A549 (cell line): ENCODE measurements around the gene SLC40A1. TPM values are rescaled to one million over a fixed set of nuclear protein-coding genes. Genes with fewer than 3 reads are reported as not detected.

Experiments used
- ATAC-seq, 2 experiments: fragments of 200-7000 bp in 1 of 2; fragments of >200 bp in 1 of 2; cut with Nextera tagmentation in 1 of 2; cut with Tn5 transposase in 1 of 2; 3 replicates each; pipeline versions ENCODE4 v1.8.0 to v1.9.1; 2018 to 2020; ENCODE audit warnings: mild to moderate bottlenecking in 1 of 2, moderate library complexity in 1 of 2
- CTCF ChIA-PET: fragments of 300-600 bp; sonication (Branson Sonifier 250); formaldehyde crosslinking; extraction: SDS; loops from one replicate; lab custom pipeline; 2021; ENCODE audit warnings: antibody characterized with exemption, inconsistent platforms; lab: Yijun Ruan, JAX
- POLR2A ChIA-PET: fragments of 350-600 bp; formaldehyde crosslinking; extraction: SDS; loops from one replicate; lab custom pipeline; 2021; ENCODE audit warnings: antibody characterized with exemption, inconsistent platforms; lab: Yijun Ruan, JAX
- DNase-seq, 2 experiments: peaks; one replicate each; pipeline versions ENCODE4 v3.0.0 to v3.0.0-alpha.2; 2011 to 2016; ENCODE audit warnings: low read depth in 1 of 2, low spot score in 1 of 2
- FAIRE-seq: peaks from 2 replicates; lab custom pipeline; 2011; peaks lifted over from hg19 to GRCh38; lab: Jason Lieb, UNC
- H3K27ac ChIP-seq, 2 experiments: fragments of >200 bp; sonication (Bioruptor Twin); formaldehyde crosslinking; 3 replicates each; pipeline ENCODE4 v1.5.1; 2016 to 2017
- H3K4me1 ChIP-seq: fragments of >200 bp; sonication (Bioruptor Twin); formaldehyde crosslinking; 3 replicates; pipeline ENCODE4 v1.6.1; 2016
- H3K4me2 ChIP-seq: fragments of >200 bp; sonication (Bioruptor Twin); formaldehyde crosslinking; 3 replicates; pipeline ENCODE4 v1.6.1; 2016
- H3K4me3 ChIP-seq: fragments of >200 bp; sonication (Bioruptor Twin); formaldehyde crosslinking; 3 replicates; pipeline ENCODE4 v1.5.1; 2016
- H3K9me3 ChIP-seq: fragments of >200 bp; sonication (Bioruptor Twin); formaldehyde crosslinking; 3 replicates; pipeline ENCODE4 v1.6.1; 2016
- BHLHE40 ChIP-seq: IDR thresholded peaks from 2 replicates; pipeline ENCODE4 v1.6.1; 2012; ENCODE audit warnings: low read depth, low read length, inconsistent platforms
- CBX2 ChIP-seq: fragments of 200-600 bp; sonication (generic); IDR thresholded peaks from 2 replicates; pipeline ENCODE4 v1.6.1; 2016; ENCODE audit warnings: low read depth, mild to moderate bottlenecking, borderline replicate concordance
- CEBPB ChIP-seq, 2 experiments: fragments of >200 bp in 1 of 2; sonication (Bioruptor Twin) in 1 of 2; formaldehyde crosslinking in 1 of 2; IDR thresholded peaks; 2 replicates each; pipeline ENCODE4 v1.6.1; 2012 to 2016
- CTCF ChIP-seq: fragments of >200 bp; sonication (Bioruptor Twin); formaldehyde crosslinking; IDR thresholded peaks from 3 replicates; pipeline ENCODE4 v1.5.1; 2016
- EHMT2 ChIP-seq: fragments of 200-600 bp; sonication (generic); IDR thresholded peaks from 2 replicates; pipeline ENCODE4 v1.6.1; 2016; ENCODE audit warnings: antibody characterized with exemption, low read depth, mild to moderate bottlenecking, moderate library complexity
- HOXA7 ChIP-seq: fragments of 250-450 bp; sonication (Bioruptor Pico); IDR thresholded peaks from 2 replicates; pipeline ENCODE4 v1.5.0; 2020; ENCODE audit warnings: mild to moderate bottlenecking, moderate library complexity
- HOXB5 ChIP-seq: fragments of 250-450 bp; sonication (Bioruptor Pico); IDR thresholded peaks from 2 replicates; pipeline ENCODE4 v1.5.0; 2020; ENCODE audit warnings: mild to moderate bottlenecking, moderate library complexity
- JUN ChIP-seq, 2 experiments: fragments of >200 bp; sonication (Bioruptor Twin); formaldehyde crosslinking; IDR thresholded peaks; 2 replicates in 1 of 2; 3 replicates in 1 of 2; pipeline ENCODE4 v1.6.1; 2016 to 2017
- NPAS2 ChIP-seq: fragments of 250-450 bp; sonication (Bioruptor Pico); IDR thresholded peaks from 2 replicates; pipeline ENCODE4 v1.8.0; 2022; ENCODE audit warnings: mild to moderate bottlenecking, moderate library complexity, borderline replicate concordance
- NR3C1 ChIP-seq: fragments of >200 bp; sonication (Bioruptor Twin); formaldehyde crosslinking; IDR thresholded peaks from 3 replicates; pipeline ENCODE4 v1.6.1; 2017
- RAD21 ChIP-seq, 2 experiments: fragments of >200 bp in 1 of 2; sonication (Bioruptor Twin) in 1 of 2; formaldehyde crosslinking in 1 of 2; IDR thresholded peaks in 1 of 2; conservative IDR thresholded peaks in 1 of 2; 2 replicates in 1 of 2; 3 replicates in 1 of 2; pipeline ENCODE4 v1.6.1; 2012 to 2018; ENCODE audit warnings: inconsistent platforms in 1 of 2
- RARB ChIP-seq: fragments of 250-450 bp; sonication (Bioruptor Pico); IDR thresholded peaks from 2 replicates; pipeline ENCODE4 v1.8.0; 2021; ENCODE audit warnings: mild to moderate bottlenecking, moderate library complexity
- RNF2 ChIP-seq: fragments of 200-600 bp; sonication (generic); IDR thresholded peaks from 2 replicates; pipeline ENCODE4 v1.6.1; 2016; ENCODE audit warnings: low read depth, mild to moderate bottlenecking, antibody characterized with exemption, moderate library complexity, borderline replicate concordance
- SMC3 ChIP-seq: fragments of >200 bp; sonication (Bioruptor Twin); formaldehyde crosslinking; IDR thresholded peaks from 3 replicates; pipeline ENCODE4 v1.6.1; 2018; ENCODE audit warnings: inconsistent platforms
- TFCP2L1 ChIP-seq: fragments of 250-450 bp; sonication (Bioruptor Pico); IDR thresholded peaks from 2 replicates; pipeline ENCODE4 v1.5.0; 2021; ENCODE audit warnings: mild to moderate bottlenecking
- TP53 ChIP-seq: fragments of 250-450 bp; sonication (Bioruptor Pico); IDR thresholded peaks from 2 replicates; pipeline ENCODE4 v1.5.0; 2021; ENCODE audit warnings: mild to moderate bottlenecking, moderate library complexity
- ZFP36 ChIP-seq: fragments of 450-650 bp; IDR thresholded peaks from 2 replicates; pipeline ENCODE4 v1.6.1; 2014; ENCODE audit warnings: borderline replicate concordance; ENCODE audit not compliant: partially characterized antibody
- WGBS: methylation state at CpG from one replicate; pipeline ENCODE4 v1.1.6; 2017; ENCODE audit errors: missing lambda C conversion rate; 5-methylcytosine and 5-hydroxymethylcytosine counted together
- polyA plus RNA-seq, 4 experiments: library from polyadenylated mRNA; depleted of rRNA in 3 of 4; stranded (reverse); fragments of >200 nt; fragmentation: RNase III in 1 of 4; extraction: RNeasy Plus Mini Kit Qiagen cat#74134 plus additional on column Dnase treatment in 1 of 4; gene quantifications; 2 replicates in 3 of 4; 3 replicates in 1 of 4; pipeline ENCODE4 v1.2.3, GENCODE V29; 2011 to 2017
- TF ChIP-seq, protein P1 (sequence below): fragments of 150-350 bp; IDR thresholded peaks from 2 replicates; pipeline ENCODE4 v1.6.1; 2014; ENCODE audit warnings: low read depth, mild to moderate bottlenecking, low read length
- TF ChIP-seq, protein P2 (sequence below): IDR thresholded peaks from 2 replicates; pipeline ENCODE4 v1.6.1; 2012
- TF ChIP-seq, protein P3 (sequence below): fragments of 200-600 bp; sonication (generic); IDR thresholded peaks from 2 replicates; pipeline ENCODE4 v1.6.1; 2016; ENCODE audit warnings: antibody characterized with exemption, mild to moderate bottlenecking, moderate library complexity

The SLC40A1 gene
- polyA plus RNA-seq, 2 of the 4 experiments (the other 2 are of a cell fraction) = 8.2 to 12.3 TPM

DNA sequence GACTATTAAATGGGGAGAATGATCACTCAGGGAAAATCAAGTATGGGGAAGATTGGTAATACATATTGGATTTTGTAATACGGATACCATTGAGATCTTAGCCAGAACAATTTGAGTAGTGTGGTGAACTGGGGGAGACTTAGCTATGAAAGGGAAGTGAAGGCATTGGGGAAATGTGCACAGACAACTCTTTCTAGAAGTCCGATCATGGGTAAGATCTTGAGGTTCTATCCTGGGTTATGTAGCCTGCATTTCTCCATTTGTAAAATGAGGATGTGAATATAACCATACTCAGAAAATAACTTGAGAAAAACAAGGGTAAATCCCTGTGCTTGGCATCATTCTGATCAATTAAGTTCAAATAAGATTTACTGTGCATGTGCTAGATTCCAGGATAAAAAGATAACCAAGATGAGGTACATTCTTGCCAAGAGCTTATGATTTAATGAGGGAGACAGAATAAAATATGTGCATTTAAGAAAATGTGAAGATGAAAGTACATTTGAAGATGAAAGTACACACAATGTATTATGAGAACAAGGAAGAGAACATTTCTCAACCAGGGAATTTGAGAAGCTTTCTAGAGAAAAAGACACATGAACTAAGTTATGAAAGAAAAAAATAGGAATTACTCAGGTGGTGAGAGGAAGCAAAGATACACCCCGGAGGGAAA lies 49.5 kb downstream of the SLC40A1 start:
- CTCF ChIA-PET = interaction anchor here (0.6 to 2.0 kb wide), 2 partner anchors 12 to 700 kb away, joined by 3 to 5 read pairs; no protein-coding TSS in a partner anchor
- DNase-seq = no peak
- POLR2A ChIA-PET = no interaction called here
- no peak for ATAC-seq
- no peak overlapping the region for H3K4me2 ChIP-seq
- no peak overlapping the region for H3K27ac ChIP-seq
- 90% methylated on average over 3 of the region's 3 CpGs for WGBS
- peaks cover 4% of the 10 kb centered on the region; the same call in 2 of the 3 replicates for H3K9me3 ChIP-seq
- H3K4me1 ChIP-seq = peaks cover 40% of the 10 kb centered on the region
- H3K4me3 ChIP-seq = no peak overlapping the region
- TF ChIP-seq SMC3 (no peak), NR3C1 (no peak), CBX2 (no peak), RNF2 (no peak), TP53 (CRISPR knock-in tag) (no peak), RARB (CRISPR knock-in tag) (no peak), NPAS2 (CRISPR knock-in tag) (no peak), HOXA7 (no peak), EHMT2 (no peak), CEBPB (IDR thresholded peaks at IDR 0.05) (no peak), ZFP36 (no peak), RAD21 (conservative IDR thresholded peaks at IDR 0.05 in 1 of 2, IDR thresholded peaks at IDR 0.05 in 1 of 2) (no peak), HOXB5 (CRISPR knock-in tag) (no peak), BHLHE40 (no peak), JUN (IDR thresholded peaks at IDR 0.05) (no peak), TFCP2L1 (no peak), CTCF (no peak)
- TF ChIP-seq, protein P1, sequence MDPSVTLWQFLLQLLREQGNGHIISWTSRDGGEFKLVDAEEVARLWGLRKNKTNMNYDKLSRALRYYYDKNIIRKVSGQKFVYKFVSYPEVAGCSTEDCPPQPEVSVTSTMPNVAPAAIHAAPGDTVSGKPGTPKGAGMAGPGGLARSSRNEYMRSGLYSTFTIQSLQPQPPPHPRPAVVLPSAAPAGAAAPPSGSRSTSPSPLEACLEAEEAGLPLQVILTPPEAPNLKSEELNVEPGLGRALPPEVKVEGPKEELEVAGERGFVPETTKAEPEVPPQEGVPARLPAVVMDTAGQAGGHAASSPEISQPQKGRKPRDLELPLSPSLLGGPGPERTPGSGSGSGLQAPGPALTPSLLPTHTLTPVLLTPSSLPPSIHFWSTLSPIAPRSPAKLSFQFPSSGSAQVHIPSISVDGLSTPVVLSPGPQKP = no peak
- TF ChIP-seq, protein P2, sequence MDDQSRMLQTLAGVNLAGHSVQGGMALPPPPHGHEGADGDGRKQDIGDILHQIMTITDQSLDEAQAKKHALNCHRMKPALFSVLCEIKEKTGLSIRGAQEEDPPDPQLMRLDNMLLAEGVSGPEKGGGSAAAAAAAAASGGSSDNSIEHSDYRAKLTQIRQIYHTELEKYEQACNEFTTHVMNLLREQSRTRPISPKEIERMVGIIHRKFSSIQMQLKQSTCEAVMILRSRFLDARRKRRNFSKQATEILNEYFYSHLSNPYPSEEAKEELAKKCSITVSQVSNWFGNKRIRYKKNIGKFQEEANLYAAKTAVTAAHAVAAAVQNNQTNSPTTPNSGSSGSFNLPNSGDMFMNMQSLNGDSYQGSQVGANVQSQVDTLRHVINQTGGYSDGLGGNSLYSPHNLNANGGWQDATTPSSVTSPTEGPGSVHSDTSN = no peak
- TF ChIP-seq, protein P3, sequence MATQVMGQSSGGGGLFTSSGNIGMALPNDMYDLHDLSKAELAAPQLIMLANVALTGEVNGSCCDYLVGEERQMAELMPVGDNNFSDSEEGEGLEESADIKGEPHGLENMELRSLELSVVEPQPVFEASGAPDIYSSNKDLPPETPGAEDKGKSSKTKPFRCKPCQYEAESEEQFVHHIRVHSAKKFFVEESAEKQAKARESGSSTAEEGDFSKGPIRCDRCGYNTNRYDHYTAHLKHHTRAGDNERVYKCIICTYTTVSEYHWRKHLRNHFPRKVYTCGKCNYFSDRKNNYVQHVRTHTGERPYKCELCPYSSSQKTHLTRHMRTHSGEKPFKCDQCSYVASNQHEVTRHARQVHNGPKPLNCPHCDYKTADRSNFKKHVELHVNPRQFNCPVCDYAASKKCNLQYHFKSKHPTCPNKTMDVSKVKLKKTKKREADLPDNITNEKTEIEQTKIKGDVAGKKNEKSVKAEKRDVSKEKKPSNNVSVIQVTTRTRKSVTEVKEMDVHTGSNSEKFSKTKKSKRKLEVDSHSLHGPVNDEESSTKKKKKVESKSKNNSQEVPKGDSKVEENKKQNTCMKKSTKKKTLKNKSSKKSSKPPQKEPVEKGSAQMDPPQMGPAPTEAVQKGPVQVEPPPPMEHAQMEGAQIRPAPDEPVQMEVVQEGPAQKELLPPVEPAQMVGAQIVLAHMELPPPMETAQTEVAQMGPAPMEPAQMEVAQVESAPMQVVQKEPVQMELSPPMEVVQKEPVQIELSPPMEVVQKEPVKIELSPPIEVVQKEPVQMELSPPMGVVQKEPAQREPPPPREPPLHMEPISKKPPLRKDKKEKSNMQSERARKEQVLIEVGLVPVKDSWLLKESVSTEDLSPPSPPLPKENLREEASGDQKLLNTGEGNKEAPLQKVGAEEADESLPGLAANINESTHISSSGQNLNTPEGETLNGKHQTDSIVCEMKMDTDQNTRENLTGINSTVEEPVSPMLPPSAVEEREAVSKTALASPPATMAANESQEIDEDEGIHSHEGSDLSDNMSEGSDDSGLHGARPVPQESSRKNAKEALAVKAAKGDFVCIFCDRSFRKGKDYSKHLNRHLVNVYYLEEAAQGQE = no peak
- TF ChIP-seq, all 56 proteins: peak for 0
- FAIRE-seq = no peak
